COLO668 (cell line): ENCODE results near the gene BRWD1.
A peak's percentile ranks its signal among the peaks of the same experiment; 100 is the strongest.

Source experiments
- DNase-seq: peaks from one replicate; lab custom pipeline; 2025; ENCODE audit not compliant: unreplicated experiment; lab: John Stamatoyannopoulos, UW

BRWD1 gene

GRCh38 chr21:39330001-39330400 lies 16.6 kb upstream of the BRWD1 start:
- DNase-seq = no peak

DNA sequence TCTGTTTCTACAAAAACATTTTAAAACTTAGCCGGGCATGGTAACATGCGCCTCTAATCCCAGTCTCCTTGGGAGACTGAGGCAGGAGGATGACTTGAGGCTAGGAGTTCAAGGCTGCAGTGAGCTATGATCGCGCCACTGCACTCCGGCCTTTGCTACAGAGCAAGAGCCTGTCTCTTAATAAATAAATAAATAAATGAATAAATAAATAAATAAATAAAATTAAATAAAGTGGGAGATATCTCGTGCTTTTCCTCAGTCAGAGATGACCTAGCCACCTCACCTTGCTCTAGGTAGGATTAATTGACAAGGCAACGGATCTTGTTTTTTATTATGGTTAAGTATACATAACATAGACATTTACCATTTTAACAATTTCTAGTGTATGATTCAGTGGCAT lies 14.3 kb upstream of the BRWD1 start:
- DNase-seq = no peak

DNA sequence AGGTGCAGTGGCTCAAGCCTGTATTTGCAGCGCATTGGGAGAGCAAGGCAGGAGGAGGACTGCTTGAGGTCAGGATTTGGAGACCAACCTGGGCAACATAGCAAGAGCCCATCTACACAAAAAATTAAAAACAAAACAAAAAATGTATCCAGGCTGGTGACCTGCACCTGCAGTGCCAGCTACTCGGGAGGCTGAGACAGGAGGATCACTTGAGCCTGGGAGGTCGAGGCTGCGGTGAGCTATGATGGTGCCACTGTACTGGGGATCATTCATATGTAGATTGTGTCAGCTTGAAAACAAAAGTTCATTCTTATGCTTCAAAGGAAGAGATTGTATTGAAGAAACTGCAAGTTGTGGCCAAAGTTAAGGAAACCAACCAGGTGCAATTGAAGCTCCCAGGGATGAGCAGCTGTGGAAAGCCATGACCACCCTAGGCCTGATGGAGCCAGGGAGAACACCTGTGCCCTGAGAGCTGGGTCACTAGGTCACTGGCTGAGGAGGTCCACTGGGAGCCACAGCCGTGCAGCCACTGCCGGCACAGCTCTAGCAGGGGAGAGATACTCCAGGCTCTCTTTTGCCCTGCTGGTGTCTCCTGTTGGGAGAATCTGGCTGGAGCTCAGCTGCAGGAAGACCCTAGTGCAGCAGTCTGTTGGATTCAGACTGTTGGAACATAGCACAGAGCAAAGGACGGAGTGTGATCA lies 13.3 kb upstream of the BRWD1 start:
- no peak for DNase-seq

DNA sequence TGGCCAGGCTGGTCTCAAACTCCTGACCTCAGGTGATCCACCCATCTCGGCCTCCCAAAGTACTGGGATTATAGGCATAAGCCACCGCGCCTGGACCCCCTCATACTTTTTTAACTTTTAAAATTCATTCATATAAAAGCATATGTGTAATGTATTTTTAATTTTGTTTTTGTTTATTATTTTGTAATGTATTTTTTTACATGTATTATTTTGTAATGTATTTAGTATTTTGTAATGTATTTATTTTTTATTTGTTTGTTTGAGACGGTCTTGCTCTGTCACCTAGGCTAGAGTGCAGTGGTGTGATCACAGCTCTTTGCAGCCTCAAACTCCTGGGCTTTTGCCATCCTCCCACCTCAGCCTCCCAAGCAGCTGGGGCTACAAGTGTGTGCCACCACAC lies 12.0 kb upstream of the BRWD1 start:
- no peak for DNase-seq

DNA sequence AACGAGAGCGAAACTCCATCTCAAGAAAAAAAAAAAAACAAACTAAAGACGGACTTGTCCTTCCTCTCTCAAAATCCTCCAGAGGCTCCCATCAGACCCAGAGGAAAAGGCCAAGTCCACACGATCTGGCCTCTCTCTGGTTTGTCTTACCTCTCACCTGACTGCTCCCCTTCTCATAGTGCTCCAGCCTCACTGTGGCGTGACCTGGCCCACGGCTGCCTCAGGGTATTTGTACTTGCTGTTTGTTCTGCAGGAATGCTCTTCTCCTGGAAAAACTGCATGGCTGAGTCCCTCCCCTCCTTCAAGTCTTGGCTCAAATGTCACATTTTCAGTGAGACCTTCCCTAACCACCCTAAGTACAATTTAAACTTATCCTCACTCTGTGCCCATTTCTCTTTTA lies 8.0 kb upstream of the BRWD1 start:
- DNase-seq = no peak

GRCh38 chr21:39319814-39320332 lies 6.4 kb upstream of the BRWD1 start:
- no peak for DNase-seq

GRCh38 chr21:39319251-39319756 lies 5.9 kb upstream of the BRWD1 start:
- DNase-seq = no peak

- no peak for DNase-seq
These were observed 4.9 kb upstream of the BRWD1 start for GRCh38 chr21:39318091-39318959.

DNA sequence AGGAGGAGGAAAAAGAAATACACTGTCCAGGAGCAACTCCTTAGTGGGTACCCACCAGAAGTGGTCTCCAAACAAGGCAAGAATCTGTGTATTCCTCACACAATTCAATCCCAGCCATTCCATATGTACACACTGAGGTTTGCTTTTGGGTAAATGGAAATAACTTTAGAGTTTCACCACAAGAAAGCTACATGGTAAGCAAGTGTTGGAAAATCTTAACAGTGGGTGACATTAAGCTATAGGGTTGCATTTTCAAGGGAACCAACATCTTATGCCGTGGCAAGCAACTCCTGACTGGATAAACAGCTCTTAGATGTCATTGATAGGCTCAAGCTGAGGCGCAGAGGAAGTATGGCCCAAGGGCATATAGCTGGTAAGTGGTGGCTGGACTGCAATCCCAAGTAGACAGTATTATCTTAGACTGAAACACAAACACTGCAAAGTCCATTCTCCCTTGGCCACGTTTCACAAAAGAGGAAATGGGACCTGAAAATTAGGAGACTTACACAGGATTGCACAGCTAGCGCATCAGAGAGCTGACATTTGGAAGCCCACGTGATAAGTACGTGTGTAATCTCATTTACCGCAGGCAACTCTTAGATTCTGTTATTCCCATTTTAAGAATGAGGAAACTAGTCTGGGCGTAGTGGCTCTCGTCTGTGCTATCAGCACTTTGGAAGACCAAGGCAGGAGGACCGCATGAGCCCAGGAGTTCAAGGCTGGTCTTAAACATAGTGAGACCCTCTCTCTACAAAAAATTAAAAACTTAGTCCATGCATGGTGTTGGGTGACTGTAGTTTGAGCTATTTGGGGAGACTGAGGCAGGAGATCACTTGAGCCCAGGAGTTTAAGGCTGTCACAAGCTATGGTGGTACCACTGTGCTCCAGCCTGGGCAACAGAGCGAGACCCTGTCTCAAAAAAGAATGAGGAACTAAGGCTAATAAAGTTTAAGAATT lies 4.0 kb upstream of the BRWD1 start:
- no peak for DNase-seq

DNA sequence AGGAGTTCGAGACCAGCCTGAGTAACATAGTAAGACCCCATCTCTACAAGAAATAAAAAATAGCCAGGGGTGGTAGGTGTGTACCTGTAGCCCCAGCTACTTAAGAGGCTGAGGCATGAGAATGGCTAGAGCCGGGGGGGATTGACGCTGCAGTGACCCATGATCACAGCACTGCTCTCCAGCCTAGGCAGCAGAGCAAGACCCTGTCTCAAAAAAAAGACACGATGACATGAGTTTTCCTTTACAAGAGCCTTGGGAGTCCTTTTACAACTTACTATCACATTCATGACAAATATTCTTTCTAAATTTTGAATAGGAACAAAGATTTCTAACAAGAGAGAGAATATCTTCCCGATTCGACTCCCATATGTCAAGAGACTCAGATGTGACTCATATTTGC lies 3.3 kb upstream of the BRWD1 start:
- no peak for DNase-seq

- no peak for DNase-seq
These were observed 2.4 kb upstream of the BRWD1 start for GRCh38 chr21:39315603-39316445.

DNA sequence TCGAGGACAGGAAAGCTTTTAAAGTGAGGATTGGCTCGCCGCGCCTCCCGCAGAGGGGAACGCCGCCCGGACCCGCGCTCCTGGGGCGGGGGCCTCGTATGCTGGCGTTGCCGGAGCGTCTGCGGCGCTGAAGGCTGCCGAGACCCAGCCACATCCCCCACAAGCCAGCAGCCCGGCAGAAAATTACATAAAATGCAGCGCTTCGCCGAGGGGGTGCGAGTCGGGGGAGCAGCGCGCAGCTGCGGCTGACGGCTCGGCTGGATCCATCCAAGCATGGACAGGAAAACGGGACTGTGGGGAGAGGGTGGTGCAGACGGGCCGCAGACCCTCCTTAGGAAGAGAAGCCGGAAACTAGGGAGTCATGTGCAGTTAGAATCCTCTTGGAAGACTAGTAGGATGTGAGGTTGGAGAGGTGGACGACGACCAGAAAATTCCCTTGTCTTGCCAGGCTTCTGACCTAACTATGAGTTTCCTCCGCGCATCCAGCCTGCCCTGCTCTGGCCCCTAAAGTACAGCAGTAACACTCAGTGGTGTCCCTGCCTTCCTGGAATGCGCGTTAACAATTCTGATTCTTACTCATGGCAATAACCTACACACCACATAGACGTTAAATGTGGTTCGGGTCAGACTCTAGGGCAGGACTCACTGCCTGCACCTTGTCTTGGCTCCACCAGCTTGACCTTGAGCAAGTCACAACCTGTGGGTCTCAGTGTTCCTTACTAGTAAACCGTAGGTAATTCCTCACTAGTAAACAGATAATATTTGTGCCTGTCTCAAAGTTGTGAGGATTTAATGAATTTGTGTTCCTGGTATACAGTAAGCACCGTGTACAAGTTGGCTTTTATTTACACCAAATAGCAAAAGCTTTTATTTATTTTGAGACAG lies 953 bp upstream of the BRWD1 start:
- DNase-seq = peak; percentile 73

GRCh38 chr21:39313042-39313570 lies 326 bp downstream of the BRWD1 start:
- DNase-seq = no peak

GRCh38 chr21:39312112-39313041 lies 1.1 kb downstream of the BRWD1 start:
- peak; percentile 92 for DNase-seq

GRCh38 chr21:39311164-39311563 lies 2.3 kb downstream of the BRWD1 start:
- DNase-seq = no peak

DNA sequence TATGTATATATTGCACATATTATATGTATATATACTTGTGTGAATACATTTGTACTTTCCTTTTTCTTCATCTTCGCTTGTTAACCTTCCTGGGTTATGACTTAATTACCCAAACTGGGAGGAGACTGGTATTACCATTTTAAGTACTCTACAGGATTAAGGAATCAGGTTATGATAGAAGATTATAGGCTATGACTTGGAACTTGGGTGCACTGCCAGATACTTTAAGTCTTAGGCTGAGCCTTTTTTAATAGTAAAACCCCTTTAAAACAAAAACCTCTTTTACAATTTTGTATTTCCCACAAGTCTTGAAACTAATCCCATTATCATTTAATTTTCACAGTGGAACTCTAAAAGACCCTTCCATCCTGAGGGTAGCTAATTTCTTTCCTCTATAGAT lies 6.0 kb downstream of the BRWD1 start:
- no peak for DNase-seq

DNA sequence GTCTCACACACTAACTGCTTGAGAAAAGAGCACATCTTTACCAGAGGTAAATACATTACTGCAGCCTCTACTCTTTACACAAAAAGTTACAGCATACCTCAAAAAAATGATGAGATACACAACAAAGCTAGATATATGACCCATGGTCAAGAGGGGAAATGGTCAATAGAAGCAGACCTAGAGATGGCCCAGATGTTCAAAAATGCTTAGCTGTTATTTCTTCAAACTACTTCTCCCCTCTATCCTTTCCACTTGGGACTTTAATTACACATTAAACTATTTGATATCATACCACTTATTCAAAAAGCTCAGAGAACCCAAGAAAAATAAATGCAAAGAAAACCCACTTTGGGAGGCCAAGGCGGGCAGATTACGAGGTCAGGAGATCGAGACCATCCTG lies 12.8 kb downstream of the BRWD1 start:
- no peak for DNase-seq

- no peak for DNase-seq
These were observed 16.5 kb downstream of the BRWD1 start for GRCh38 chr21:39296891-39297290.
